Measurements from ENCODE around the gene NWD2.

NWD2 gene

DNA sequence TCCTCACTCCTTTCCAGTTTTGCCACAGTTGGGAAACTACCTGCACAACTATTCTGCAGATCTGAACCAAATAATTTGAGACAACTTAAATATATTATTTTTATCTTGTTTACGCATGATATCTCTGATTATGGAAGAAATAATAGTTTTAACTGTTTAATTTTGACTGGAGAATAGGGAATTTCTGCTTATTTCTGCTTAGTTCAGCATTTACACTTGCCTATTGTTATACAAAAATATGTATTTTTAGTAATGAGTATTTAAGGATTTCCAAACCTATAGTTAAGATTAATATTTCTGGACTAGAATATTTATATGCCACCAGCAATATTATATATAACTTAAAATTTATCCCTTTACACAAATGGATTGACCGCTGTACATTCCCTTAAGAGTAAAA lies 125.5 kb downstream of the NWD2 start:
- DNase-seq (no peak), ATAC-seq (ENCODE audit: insufficient read depth, low read depth) (no peak)
- Histone ChIP-seq H4K20me1 (ENCODE audit: insufficient read depth, low read length) (no peaks in the 10 kb centered on the region), H3K36me3 (ENCODE audit: insufficient read depth, low read length) (no peaks in the 10 kb centered on the region), H2AFZ (ENCODE audit: low read depth, low read length) (no peak overlapping the region), H3K9ac (ENCODE audit: low read depth, low read length) (no peak overlapping the region), H3K9me3 (ENCODE audit: insufficient read depth, low read length, severe bottlenecking) (no peaks in the 10 kb centered on the region), H3K4me1 (ENCODE audit: insufficient read depth, low read length) (no peaks in the 10 kb centered on the region), H3K4me3 (ENCODE audit: low read depth in 1 of 2, low read length in 2 of 2) (no peak overlapping the region), H3K27ac (ENCODE audit: low read length) (no peak overlapping the region), H3K4me2 (ENCODE audit: insufficient read depth, low read length) (no peak overlapping the region), H3K79me2 (ENCODE audit: insufficient read depth, low read length) (no peaks in the 10 kb centered on the region), H3K27me3 (ENCODE audit: insufficient read depth, low read length, poor library complexity) (peaks cover 6% of the 10 kb centered on the region)
- TF ChIP-seq CTCF (IDR thresholded peaks at IDR 0.05; ENCODE audit: borderline replicate concordance, extremely low read depth, low read length, poor library complexity, severe bottlenecking): no peak
- no peak for TF ChIP-seq EZH2 (IDR thresholded peaks at IDR 0.05; ENCODE audit: borderline replicate concordance, low read depth, low read length, severe bottlenecking)

DNA sequence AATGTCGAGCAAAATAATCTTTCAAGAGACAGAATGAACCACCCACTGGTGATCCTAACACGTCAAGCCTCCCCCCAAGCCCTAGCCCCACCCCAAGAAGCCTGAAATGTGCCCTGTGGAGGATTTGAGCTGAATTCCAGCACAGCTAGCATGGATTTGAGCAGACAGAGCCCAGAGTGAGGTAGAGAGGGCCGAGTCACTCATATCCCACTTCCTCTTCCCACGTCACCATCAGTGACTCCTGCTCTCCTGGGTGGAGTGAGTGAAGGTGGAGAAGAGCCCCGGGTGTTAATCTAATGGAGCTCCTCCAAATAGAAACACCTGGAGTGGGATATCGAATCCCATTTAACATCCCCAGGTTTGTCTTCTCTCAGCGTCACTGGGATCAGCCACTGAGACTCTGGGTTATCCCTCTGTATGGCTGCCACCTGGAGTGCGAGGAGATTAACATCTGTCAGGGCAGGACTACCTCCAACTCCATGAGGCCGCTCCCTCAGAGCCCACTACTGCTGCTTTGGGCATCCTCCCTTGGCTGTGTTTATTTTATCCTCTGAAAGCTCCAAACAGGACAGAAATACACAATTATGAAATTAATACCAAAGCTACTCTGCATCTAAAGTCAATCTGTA lies 136.6 kb downstream of the NWD2 start:
- no peaks in the 10 kb centered on the region for H3K36me3 ChIP-seq (ENCODE audit: insufficient read depth, low read length)
- no peaks in the 10 kb centered on the region for H3K9me3 ChIP-seq (ENCODE audit: insufficient read depth, low read length, severe bottlenecking)
- no peak overlapping the region for H3K27ac ChIP-seq (ENCODE audit: low read length)
- H3K4me2 ChIP-seq (ENCODE audit: insufficient read depth, low read length): no peak overlapping the region
- ATAC-seq (ENCODE audit: insufficient read depth, low read depth) (no peak), DNase-seq (no peak)
- no peaks in the 10 kb centered on the region for H3K79me2 ChIP-seq (ENCODE audit: insufficient read depth, low read length)
- H3K9ac ChIP-seq (ENCODE audit: low read depth, low read length): no peak overlapping the region
- TF ChIP-seq EZH2 (IDR thresholded peaks at IDR 0.05; ENCODE audit: borderline replicate concordance, low read depth, low read length, severe bottlenecking) (no peak), CTCF (IDR thresholded peaks at IDR 0.05; ENCODE audit: borderline replicate concordance, extremely low read depth, low read length, poor library complexity, severe bottlenecking) (no peak)
- no peaks in the 10 kb centered on the region for H4K20me1 ChIP-seq (ENCODE audit: insufficient read depth, low read length)
- H3K27me3 ChIP-seq (ENCODE audit: insufficient read depth, low read length, poor library complexity): peaks cover 14% of the 10 kb centered on the region
- no peak overlapping the region for H2AFZ ChIP-seq (ENCODE audit: low read depth, low read length)
- no peak overlapping the region for H3K4me3 ChIP-seq (ENCODE audit: low read depth in 1 of 2, low read length in 2 of 2)
- no peaks in the 10 kb centered on the region for H3K4me1 ChIP-seq (ENCODE audit: insufficient read depth, low read length)

DNA sequence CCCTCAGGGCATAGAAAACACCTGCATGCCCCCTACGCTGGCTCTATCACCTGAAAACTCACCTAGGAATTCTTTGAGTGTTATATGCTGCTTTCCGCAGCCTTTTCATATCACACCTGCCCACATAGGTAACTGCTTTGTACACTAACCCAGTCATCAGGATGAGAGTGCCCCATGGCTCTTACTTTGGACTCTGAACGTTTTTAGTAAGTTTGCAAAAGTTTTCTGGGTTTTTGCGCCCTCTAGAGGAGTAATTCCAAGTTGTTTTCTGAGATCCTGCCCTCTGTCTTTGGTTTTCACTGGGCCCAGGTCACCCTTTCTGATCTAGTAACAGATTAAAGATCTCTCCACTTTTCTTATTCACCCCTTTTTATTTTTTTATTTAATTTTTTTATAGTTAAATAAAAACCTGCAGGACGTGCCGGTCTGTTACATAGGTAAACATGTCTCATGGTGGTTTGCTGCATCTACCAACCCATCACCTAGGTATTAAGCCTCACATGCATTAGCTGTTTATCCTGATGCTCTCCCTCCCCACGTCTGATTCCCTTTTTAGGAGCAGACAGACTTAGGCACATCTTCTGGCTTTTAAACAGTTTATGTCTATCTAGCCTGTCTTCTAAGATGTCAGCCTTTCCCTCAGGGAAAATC lies 139.2 kb downstream of the NWD2 start:
- Histone ChIP-seq H3K36me3 (ENCODE audit: insufficient read depth, low read length) (no peaks in the 10 kb centered on the region), H3K4me1 (ENCODE audit: insufficient read depth, low read length) (no peaks in the 10 kb centered on the region), H3K4me2 (ENCODE audit: insufficient read depth, low read length) (no peak overlapping the region), H3K9me3 (ENCODE audit: insufficient read depth, low read length, severe bottlenecking) (no peaks in the 10 kb centered on the region), H3K27ac (ENCODE audit: low read length) (no peak overlapping the region), H3K4me3 (ENCODE audit: low read depth in 1 of 2, low read length in 2 of 2) (no peak overlapping the region), H3K9ac (ENCODE audit: low read depth, low read length) (no peak overlapping the region), H3K27me3 (ENCODE audit: insufficient read depth, low read length, poor library complexity) (peaks cover 11% of the 10 kb centered on the region), H2AFZ (ENCODE audit: low read depth, low read length) (no peak overlapping the region), H3K79me2 (ENCODE audit: insufficient read depth, low read length) (no peaks in the 10 kb centered on the region), H4K20me1 (ENCODE audit: insufficient read depth, low read length) (no peaks in the 10 kb centered on the region)
- DNase-seq: peak; percentile 9
- ATAC-seq (ENCODE audit: insufficient read depth, low read depth): peak; percentile 66; the same call in 2 of the 3 replicates
- peak; percentile 65 for TF ChIP-seq CTCF (IDR thresholded peaks at IDR 0.05; ENCODE audit: borderline replicate concordance, extremely low read depth, low read length, poor library complexity, severe bottlenecking)
- no peak for TF ChIP-seq EZH2 (IDR thresholded peaks at IDR 0.05; ENCODE audit: borderline replicate concordance, low read depth, low read length, severe bottlenecking)
